NCI-H2227 (cell line): ENCODE measurements around the gene RIMBP2.

ENCODE experiments used
- DNase-seq: peaks from one replicate; lab custom pipeline; 2025; ENCODE audit not compliant: unreplicated experiment; lab: John Stamatoyannopoulos, UW

The RIMBP2 gene

DNA sequence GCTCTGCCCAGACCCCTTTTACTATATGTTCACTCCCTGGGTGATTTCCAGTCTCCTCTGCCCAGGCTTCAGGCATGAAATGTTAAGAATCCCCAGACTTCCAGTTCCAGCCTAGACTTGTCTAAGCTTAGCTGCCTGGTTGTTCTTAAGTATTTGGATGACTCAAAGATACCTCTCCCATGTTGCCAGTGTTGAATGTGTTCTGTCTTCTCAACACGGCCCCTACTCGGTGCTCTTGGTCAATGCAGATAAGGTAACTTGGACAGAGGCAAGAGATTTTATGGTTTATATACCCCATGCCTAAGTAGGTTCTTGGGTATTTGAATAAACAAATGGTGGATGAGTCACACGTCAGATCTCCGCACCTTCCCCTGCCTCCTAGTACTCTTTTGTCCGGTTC is 364.8 kb downstream of the RIMBP2 start:
- no peak for DNase-seq

DNA sequence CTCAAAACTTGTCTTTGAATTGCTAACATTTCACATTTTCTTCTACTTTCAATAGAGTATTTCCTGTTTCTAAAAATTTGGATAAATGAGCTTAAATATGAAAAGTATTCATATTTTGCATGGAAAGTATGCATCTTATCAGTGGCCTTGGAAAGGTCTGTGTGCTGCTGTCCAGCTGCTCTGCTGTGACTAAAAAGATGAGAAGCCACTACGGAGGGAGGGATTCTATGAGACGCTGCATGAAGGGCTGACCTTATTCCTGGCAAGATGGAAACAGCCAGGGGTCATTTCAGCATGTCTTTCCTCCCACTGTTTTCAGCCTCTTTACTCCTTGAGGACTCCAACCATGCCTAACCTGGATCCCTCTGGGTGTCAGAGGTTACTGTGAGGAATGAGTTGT is 365.4 kb downstream of the RIMBP2 start:
- DNase-seq = no peak

DNA sequence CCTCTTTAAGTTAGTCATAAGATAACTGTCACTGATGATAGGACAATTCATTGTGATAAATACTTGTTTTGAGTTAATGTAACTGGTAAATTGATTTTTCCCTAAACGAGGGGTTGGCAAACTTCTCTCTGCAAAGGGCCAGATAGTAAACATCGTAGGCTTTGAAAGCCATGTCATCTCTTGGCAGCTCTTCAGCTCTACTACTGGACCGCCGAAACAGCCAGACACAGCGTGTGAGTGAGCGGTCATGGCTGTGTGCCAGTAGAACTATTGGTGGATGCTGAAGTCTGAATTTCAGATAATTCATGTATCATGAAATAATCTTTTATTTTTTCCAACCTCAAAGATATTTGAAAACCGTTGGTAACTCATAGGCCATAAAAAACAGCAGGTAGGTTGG is 368.5 kb downstream of the RIMBP2 start:
- DNase-seq = no peak
